ENCODE data around the gene TPGS2. TPM values are rescaled to one million over a fixed set of nuclear protein-coding genes. Genes with fewer than 3 reads are reported as not detected.
A peak's percentile ranks its signal among the peaks of the same experiment; 100 is the strongest.

The TPGS2 gene
- total and polyA plus RNA-seq, 2 experiments from 2014 or later: 194 to 209 TPM

- Histone ChIP-seq H3K79me2 (ENCODE audit: insufficient read depth) (no peaks in the 10 kb centered on the region), H3K36me3 (ENCODE audit: low read depth) (no peaks in the 10 kb centered on the region), H3K4me3 (no peak overlapping the region), H3K9me3 (ENCODE audit: low read depth) (no peaks in the 10 kb centered on the region), H3K27me3 (replicated peaks; ENCODE audit: insufficient read depth) (no peaks in the 10 kb centered on the region), H3K4me2 (ENCODE audit: unreplicated experiment) (no peak overlapping the region), H3K4me1 (ENCODE audit: insufficient read depth) (no peaks in the 10 kb centered on the region), H2AFZ (no peak overlapping the region), H3K27ac (no peak overlapping the region), H3K9ac (no peak overlapping the region), H3F3A (ENCODE audit: insufficient read depth) (no peaks in the 10 kb centered on the region), H4K20me1 (ENCODE audit: insufficient read depth) (no peaks in the 10 kb centered on the region), H3K9me2 (ENCODE audit: insufficient read depth) (no peaks in the 10 kb centered on the region)
- TF ChIP-seq EZH2phosphoT487 (IDR thresholded peaks at IDR 0.05; ENCODE audit: insufficient read depth, low read depth) (no peak), EZH2 (IDR thresholded peaks at IDR 0.05; ENCODE audit: insufficient read depth, poor library complexity, severe bottlenecking) (no peak)
- no peak for DNase-seq
- 95 to 99% methylated on average over 5 of the region's 5 CpGs for WGBS, 2 experiments (ENCODE audit: low coverage in 1 of 2, low lambda C conversion rate in 2 of 2, missing lambda C conversion rate in 2 of 2)
- in situ Hi-C loops (cut with MboI): no loop called here
These were observed 14.4 kb upstream of the TPGS2 start for GRCh38 chr18:36843199-36843598.

DNA sequence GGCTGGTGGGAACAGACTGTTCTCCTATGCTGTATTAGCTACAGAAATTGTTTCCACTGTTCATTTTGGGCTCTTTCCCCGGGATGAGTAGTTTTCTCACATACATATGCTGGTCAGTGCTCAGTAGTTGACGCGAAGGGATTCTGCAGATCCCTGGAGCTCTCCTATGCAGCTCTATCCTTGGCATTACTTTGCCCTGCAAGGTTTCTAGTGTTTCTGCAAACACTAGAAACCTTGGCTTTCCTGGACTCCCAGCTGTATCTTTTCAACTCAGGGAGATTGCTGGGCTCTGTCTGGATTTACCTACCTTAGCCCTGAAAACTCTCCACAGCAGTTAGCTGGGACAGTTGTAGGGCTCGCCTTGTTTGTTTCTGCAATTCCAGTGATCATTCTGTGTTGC is 11.0 kb upstream of the TPGS2 start:
- WGBS, 2 experiments (ENCODE audit: low coverage in 1 of 2, low lambda C conversion rate in 2 of 2, missing lambda C conversion rate in 2 of 2): 92 to 94% methylated on average over 4 of the region's 4 CpGs
- no peak overlapping the region for H3K27ac ChIP-seq
- H3K4me1 ChIP-seq (ENCODE audit: insufficient read depth): no peaks in the 10 kb centered on the region
- H3K27me3 ChIP-seq (replicated peaks; ENCODE audit: insufficient read depth): no peaks in the 10 kb centered on the region
- H3K79me2 ChIP-seq (ENCODE audit: insufficient read depth): no peaks in the 10 kb centered on the region
- no peak for DNase-seq
- in situ Hi-C loops (cut with MboI): no loop called here
- no peaks in the 10 kb centered on the region for H3K36me3 ChIP-seq (ENCODE audit: low read depth)
- H3K9me2 ChIP-seq (ENCODE audit: insufficient read depth): 0 out of 2 replicates have a peak, but pooled peaks cover 3% of the 10 kb centered on the region
- no peak overlapping the region for H3K4me2 ChIP-seq (ENCODE audit: unreplicated experiment)
- H3K9me3 ChIP-seq (ENCODE audit: low read depth): no peaks in the 10 kb centered on the region
- H2AFZ ChIP-seq: no peak overlapping the region
- H4K20me1 ChIP-seq (ENCODE audit: insufficient read depth): no peaks in the 10 kb centered on the region
- H3F3A ChIP-seq (ENCODE audit: insufficient read depth): no peaks in the 10 kb centered on the region
- no peak overlapping the region for H3K4me3 ChIP-seq
- TF ChIP-seq EZH2 (IDR thresholded peaks at IDR 0.05; ENCODE audit: insufficient read depth, poor library complexity, severe bottlenecking): no peak
- no peak for TF ChIP-seq EZH2phosphoT487 (IDR thresholded peaks at IDR 0.05; ENCODE audit: insufficient read depth, low read depth)
- H3K9ac ChIP-seq: no peak overlapping the region

GRCh38 chr18:36835927-36836326 is 7.1 kb upstream of the TPGS2 start:
- Histone ChIP-seq H3K4me2 (ENCODE audit: unreplicated experiment) (no peak overlapping the region), H3K9me2 (ENCODE audit: insufficient read depth) (0 out of 2 replicates have a peak, but pooled peaks cover 3% of the 10 kb centered on the region), H4K20me1 (ENCODE audit: insufficient read depth) (no peaks in the 10 kb centered on the region), H3K79me2 (ENCODE audit: insufficient read depth) (peaks cover under 1% of the 10 kb centered on the region; the same call in 1 of the 2 replicates), H3F3A (ENCODE audit: insufficient read depth) (no peaks in the 10 kb centered on the region), H3K27ac (no peak overlapping the region), H3K9me3 (ENCODE audit: low read depth) (no peaks in the 10 kb centered on the region), H3K4me1 (ENCODE audit: insufficient read depth) (peaks cover 4% of the 10 kb centered on the region; the same call in 1 of the 2 replicates), H3K4me3 (no peak overlapping the region), H3K27me3 (replicated peaks; ENCODE audit: insufficient read depth) (no peaks in the 10 kb centered on the region), H2AFZ (no peak overlapping the region), H3K9ac (no peak overlapping the region), H3K36me3 (ENCODE audit: low read depth) (no peaks in the 10 kb centered on the region)
- in situ Hi-C loops (cut with MboI): no loop called here
- WGBS, 2 experiments (ENCODE audit: low coverage in 1 of 2, low lambda C conversion rate in 2 of 2, missing lambda C conversion rate in 2 of 2): 96 to 98% methylated on average over 1 of the region's 1 CpG
- no peak for DNase-seq
- TF ChIP-seq EZH2 (IDR thresholded peaks at IDR 0.05; ENCODE audit: insufficient read depth, poor library complexity, severe bottlenecking) (no peak), EZH2phosphoT487 (IDR thresholded peaks at IDR 0.05; ENCODE audit: insufficient read depth, low read depth) (no peak)

DNA sequence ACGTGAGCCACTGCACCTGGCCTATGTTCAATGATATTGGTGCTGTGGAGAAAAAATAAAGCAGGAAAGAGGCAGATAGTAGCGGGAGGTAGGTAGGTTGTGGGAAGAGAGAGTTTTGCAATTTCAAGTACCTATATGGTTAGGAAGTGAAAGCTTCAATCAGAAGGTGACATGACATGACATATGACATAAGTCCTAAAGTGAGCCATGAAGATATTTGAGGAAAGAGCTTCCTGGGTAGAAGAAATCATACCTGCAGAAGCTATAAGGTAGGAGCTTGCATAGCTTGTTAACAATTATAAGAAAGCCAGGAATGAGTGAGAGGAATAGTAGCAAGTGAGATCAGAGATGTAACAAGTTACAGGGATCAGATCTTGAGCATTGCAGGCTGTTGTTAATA is 4.3 kb upstream of the TPGS2 start:
- H3K9me2 ChIP-seq (ENCODE audit: insufficient read depth): 0 out of 2 replicates have a peak, but pooled peaks cover 3% of the 10 kb centered on the region
- H2AFZ ChIP-seq: no peak overlapping the region
- H3K4me1 ChIP-seq (ENCODE audit: insufficient read depth): peaks cover 14% of the 10 kb centered on the region; the same call in 1 of the 2 replicates
- H3K27ac ChIP-seq: no peak overlapping the region
- DNase-seq: no peak
- no peak for TF ChIP-seq EZH2phosphoT487 (IDR thresholded peaks at IDR 0.05; ENCODE audit: insufficient read depth, low read depth)
- TF ChIP-seq EZH2 (IDR thresholded peaks at IDR 0.05; ENCODE audit: insufficient read depth, poor library complexity, severe bottlenecking): no peak
- no peak overlapping the region for H3K4me3 ChIP-seq
- no peaks in the 10 kb centered on the region for H3K36me3 ChIP-seq (ENCODE audit: low read depth)
- no peaks in the 10 kb centered on the region for H4K20me1 ChIP-seq (ENCODE audit: insufficient read depth)
- in situ Hi-C loops (cut with MboI): no loop called here
- peaks cover 13% of the 10 kb centered on the region for H3K79me2 ChIP-seq (ENCODE audit: insufficient read depth)
- no peak overlapping the region for H3K4me2 ChIP-seq (ENCODE audit: unreplicated experiment)
- 94 to 98% methylated on average over 2 of the region's 2 CpGs for WGBS, 2 experiments (ENCODE audit: low coverage in 1 of 2, low lambda C conversion rate in 2 of 2, missing lambda C conversion rate in 2 of 2)
- H3K9me3 ChIP-seq (ENCODE audit: low read depth): no peaks in the 10 kb centered on the region
- H3K9ac ChIP-seq: no peak overlapping the region
- 0 out of 2 replicates have a peak, but pooled peaks cover 7% of the 10 kb centered on the region for H3F3A ChIP-seq (ENCODE audit: insufficient read depth)
- no peaks in the 10 kb centered on the region for H3K27me3 ChIP-seq (replicated peaks; ENCODE audit: insufficient read depth)

GRCh38 chr18:36831139-36831538 is 2.3 kb upstream of the TPGS2 start:
- H3K4me1 ChIP-seq (ENCODE audit: insufficient read depth): peaks cover 21% of the 10 kb centered on the region
- peak; percentile 69 for DNase-seq
- H3K4me2 ChIP-seq (ENCODE audit: unreplicated experiment): no peak overlapping the region
- no peaks in the 10 kb centered on the region for H3K9me3 ChIP-seq (ENCODE audit: low read depth)
- 0% methylated on average over 1 of the region's 1 CpG for WGBS, 2 experiments (ENCODE audit: low coverage in 1 of 2, low lambda C conversion rate in 2 of 2, missing lambda C conversion rate in 2 of 2)
- H3F3A ChIP-seq (ENCODE audit: insufficient read depth): 0 out of 2 replicates have a peak, but pooled peaks cover 12% of the 10 kb centered on the region
- no peaks in the 10 kb centered on the region for H3K27me3 ChIP-seq (replicated peaks; ENCODE audit: insufficient read depth)
- in situ Hi-C loops (cut with MboI): no loop called here
- H4K20me1 ChIP-seq (ENCODE audit: insufficient read depth): no peaks in the 10 kb centered on the region
- no peaks in the 10 kb centered on the region for H3K9me2 ChIP-seq (ENCODE audit: insufficient read depth)
- H3K9ac ChIP-seq: no peak overlapping the region
- no peaks in the 10 kb centered on the region for H3K36me3 ChIP-seq (ENCODE audit: low read depth)
- no peak for TF ChIP-seq EZH2phosphoT487 (IDR thresholded peaks at IDR 0.05; ENCODE audit: insufficient read depth, low read depth)
- TF ChIP-seq EZH2 (IDR thresholded peaks at IDR 0.05; ENCODE audit: insufficient read depth, poor library complexity, severe bottlenecking): no peak
- H3K79me2 ChIP-seq (ENCODE audit: insufficient read depth): peaks cover 32% of the 10 kb centered on the region
- H2AFZ ChIP-seq: no peak overlapping the region
- no peak overlapping the region for H3K4me3 ChIP-seq
- H3K27ac ChIP-seq: no peak overlapping the region
